Thoracic aorta (tissue), 2 donors: Measurements from ENCODE around the gene NDUFA3. TPM values are rescaled to one million over a fixed set of nuclear protein-coding genes. Genes with fewer than 3 reads are reported as not detected.
A peak's percentile ranks its signal among the peaks of the same experiment; 100 is the strongest.

Source experiments
- ATAC-seq: fragments of 150-250 bp; one replicate; pipeline ENCODE4 v1.8.0; 2017; ENCODE audit warnings: low read depth; ENCODE audit not compliant: insufficient number of reproducible peaks, low FRiP score
- DNase-seq: peaks from one replicate; pipeline ENCODE4 v3.0.0-alpha.2; 2020; ENCODE audit warnings: low spot score
- H3K27ac ChIP-seq, 2 donors: fragments of 200-600 bp; sonication (generic); 1 replicate in 1 of 2; 2 replicates in 1 of 2; pipeline ENCODE4 v1.5.1; 2016; ENCODE audit warnings: mild to moderate bottlenecking in 2 of 2, moderate library complexity in 2 of 2
- H3K27me3 ChIP-seq: fragments of 200-600 bp; sonication (generic); replicated peaks from 2 replicates; pipeline ENCODE4 v1.6.0; 2016; ENCODE audit warnings: mild to moderate bottlenecking; ENCODE audit not compliant: insufficient read depth
- H3K36me3 ChIP-seq: fragments of 200-600 bp; sonication (generic); one replicate; pipeline ENCODE4 v1.5.1; 2016
- H3K4me1 ChIP-seq, 2 donors: fragments of 200-600 bp; sonication (generic); 1 replicate in 1 of 2; 2 replicates in 1 of 2; pipeline versions ENCODE4 v1.5.1 to v1.6.0; 2016; ENCODE audit warnings: low read depth in 2 of 2, mild to moderate bottlenecking in 1 of 2; ENCODE audit not compliant: control insufficient read depth in 1 of 2
- H3K4me3 ChIP-seq: fragments of 200-600 bp; sonication (generic); 2 replicates; pipeline ENCODE4 v1.5.1; 2016; ENCODE audit warnings: mild to moderate bottlenecking
- H3K9me3 ChIP-seq: fragments of 200-600 bp; sonication (generic); 2 replicates; pipeline ENCODE4 v1.5.1; 2016
- total RNA-seq, 2 donors: library from RNA; depleted of rRNA; stranded (reverse); fragments of >200 nt; gene quantifications; one replicate each; pipeline versions ENCODE4 v1.1.0 to v1.2.3, GENCODE V29; 2016
- TF ChIP-seq, protein P1 (sequence below): fragments of 200-600 bp; sonication (generic); IDR thresholded peaks from one replicate; pipeline ENCODE4 v1.5.1; 2019; ENCODE audit warnings: antibody characterized with exemption

NDUFA3 gene
- total RNA-seq, 2 donors from 2014 or later: 13.0 to 16.6 TPM

DNA sequence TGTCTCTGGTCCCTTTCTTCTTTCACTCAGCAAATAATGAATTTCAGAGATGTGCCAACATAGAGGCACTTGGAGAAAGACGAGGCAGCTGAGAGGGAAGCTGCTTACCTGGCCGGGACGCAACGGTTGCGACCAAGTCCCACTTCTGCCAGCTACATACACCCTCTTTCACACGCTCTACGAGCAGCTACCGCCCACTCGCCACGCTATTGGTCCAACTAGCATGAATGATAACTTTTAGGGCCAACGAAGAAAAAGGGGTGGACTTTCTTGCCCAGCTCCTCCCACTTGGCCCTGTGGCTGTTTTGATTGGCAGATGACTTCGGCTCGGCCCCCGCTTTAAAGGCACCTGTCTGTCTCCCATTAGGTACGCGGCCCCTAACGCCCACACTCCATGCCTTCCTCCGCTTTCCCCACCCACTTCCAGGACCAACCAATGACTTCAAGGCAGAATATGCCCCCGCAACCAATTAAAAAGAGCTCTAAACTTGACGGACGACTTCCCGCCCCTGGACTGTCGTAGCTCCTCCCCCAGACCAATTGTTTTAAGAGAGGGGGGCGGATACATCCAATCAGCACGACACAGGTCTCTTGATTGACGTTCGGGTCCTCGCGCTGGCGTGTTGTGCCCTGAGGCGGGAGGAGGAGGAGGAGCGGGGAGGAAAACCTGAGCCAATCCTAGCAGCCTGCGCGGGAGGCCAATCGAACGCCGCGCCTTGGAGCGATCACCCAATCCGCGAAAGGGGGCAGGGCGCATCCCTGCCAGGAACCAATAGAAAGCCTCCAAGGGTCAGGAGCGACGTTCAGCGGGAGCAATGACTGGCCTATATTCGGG, 34.4 kb downstream of the NDUFA3 start:
- Histone ChIP-seq H3K27ac (peak overlapping the region; percentile 92 to 96), H3K27me3 (no peaks in the 10 kb centered on the region), H3K4me1 (peaks cover 24 to 38% of the 10 kb centered on the region in 2 donors), H3K36me3 (no peaks in the 10 kb centered on the region), H3K9me3 (no peaks in the 10 kb centered on the region), H3K4me3 (peak overlapping the region; percentile 99)
- TF ChIP-seq, protein P1, sequence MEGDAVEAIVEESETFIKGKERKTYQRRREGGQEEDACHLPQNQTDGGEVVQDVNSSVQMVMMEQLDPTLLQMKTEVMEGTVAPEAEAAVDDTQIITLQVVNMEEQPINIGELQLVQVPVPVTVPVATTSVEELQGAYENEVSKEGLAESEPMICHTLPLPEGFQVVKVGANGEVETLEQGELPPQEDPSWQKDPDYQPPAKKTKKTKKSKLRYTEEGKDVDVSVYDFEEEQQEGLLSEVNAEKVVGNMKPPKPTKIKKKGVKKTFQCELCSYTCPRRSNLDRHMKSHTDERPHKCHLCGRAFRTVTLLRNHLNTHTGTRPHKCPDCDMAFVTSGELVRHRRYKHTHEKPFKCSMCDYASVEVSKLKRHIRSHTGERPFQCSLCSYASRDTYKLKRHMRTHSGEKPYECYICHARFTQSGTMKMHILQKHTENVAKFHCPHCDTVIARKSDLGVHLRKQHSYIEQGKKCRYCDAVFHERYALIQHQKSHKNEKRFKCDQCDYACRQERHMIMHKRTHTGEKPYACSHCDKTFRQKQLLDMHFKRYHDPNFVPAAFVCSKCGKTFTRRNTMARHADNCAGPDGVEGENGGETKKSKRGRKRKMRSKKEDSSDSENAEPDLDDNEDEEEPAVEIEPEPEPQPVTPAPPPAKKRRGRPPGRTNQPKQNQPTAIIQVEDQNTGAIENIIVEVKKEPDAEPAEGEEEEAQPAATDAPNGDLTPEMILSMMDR: no peak
- ATAC-seq: peak; percentile 99
- peak; percentile 99 for DNase-seq

DNA sequence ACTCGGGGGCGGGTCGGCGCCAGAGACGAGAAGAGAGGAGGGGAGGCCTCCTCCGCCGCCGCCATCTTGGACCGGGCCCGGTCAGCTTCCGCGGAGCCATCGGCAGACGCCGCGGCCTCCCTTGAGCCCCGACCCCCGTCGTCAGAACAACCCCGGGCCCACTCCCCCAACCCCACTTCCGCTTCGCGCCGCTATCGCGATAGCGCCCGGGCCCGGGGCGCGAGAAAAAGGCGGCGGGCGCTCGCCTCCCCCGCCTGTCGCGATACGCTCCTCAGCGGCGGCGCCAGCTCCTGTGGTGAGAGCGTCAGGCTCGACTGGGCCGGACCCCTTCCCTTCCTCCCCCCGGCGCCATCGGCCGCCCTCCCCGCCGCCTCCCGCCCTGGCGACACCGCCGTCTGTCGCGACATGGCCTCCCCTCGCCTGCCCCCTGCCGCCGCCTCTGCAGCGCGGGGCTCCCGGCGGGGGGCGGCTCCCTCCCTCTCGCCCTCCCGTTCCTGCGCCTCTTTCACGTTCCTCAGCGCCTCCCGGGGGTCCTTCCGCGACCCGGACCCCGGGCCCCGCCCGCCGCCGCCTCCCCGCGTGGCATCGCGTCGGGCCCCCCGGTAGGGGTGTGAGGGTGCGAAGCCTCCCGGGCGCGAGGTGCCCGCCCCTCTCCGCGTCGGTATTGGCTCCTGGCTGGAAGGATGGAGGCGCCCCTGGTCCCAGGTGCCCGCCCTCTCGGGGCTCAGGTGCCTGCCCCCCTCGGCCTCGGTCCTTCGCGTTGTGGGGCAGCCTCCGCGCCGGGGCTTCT, 35.2 kb downstream of the NDUFA3 start, which contains the start of gene CNOT3:
Gene CNOT3, plus strand, starts transcription at position 64 of the 790 bp plus-strand sequence. CDS start 5,217 bp downstream, outside the sequence.
- peak within 1 kb of the TSS; percentile 99 for H3K4me3 ChIP-seq
- H3K27ac ChIP-seq: peak within 1 kb of the TSS; percentile 92 to 96
- peaks cover 24 to 38% of the 10 kb centered on the region in 2 donors for H3K4me1 ChIP-seq
- TF ChIP-seq, protein P1: no peak
- peaks cover 7% of the 10 kb centered on the region for H3K36me3 ChIP-seq
- no peaks in the 10 kb centered on the region for H3K27me3 ChIP-seq
- no peaks in the 10 kb centered on the region for H3K9me3 ChIP-seq
- no peak for DNase-seq
- ATAC-seq: no peak

DNA sequence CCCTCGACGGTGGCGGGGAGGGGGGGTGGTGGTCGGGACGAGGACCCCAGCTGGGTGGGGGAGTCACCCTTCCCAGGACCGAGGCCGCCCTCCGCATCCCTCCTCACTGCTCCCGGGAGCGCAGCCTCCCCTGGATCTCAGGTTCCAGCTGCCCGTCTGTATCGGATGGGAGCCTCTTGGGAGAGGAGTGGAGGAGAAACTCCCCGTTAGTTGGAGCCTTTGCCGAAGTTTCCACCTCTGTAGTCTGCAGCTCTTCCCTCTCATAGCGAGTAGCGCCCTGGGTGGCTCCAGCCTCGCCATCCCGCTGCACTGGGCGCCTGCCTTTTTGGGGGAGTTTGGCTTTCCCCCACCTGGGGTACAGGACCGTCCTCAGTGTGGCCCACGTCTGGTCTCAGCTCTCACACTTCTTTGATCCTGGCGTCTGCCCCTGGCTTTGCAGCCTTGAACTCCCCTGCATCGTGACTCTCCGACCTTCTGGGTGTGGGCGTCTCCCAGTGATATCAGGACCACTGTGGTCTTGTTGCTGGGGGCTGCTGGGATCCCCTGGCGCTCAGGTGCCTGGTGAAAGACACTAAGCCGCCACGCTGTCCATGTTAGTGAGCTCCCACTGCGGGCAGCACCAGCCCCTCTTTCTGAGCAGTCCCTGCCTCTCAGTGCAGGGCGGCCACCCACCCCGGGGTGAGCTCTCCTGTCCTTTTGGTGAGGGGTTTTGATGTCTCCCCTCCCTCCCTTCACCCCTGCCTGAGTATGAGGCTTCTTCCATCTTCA, 36.0 kb downstream of the NDUFA3 start:
- peak overlapping the region in 1 of 2 donors; percentile 92 for H3K27ac ChIP-seq

DNA sequence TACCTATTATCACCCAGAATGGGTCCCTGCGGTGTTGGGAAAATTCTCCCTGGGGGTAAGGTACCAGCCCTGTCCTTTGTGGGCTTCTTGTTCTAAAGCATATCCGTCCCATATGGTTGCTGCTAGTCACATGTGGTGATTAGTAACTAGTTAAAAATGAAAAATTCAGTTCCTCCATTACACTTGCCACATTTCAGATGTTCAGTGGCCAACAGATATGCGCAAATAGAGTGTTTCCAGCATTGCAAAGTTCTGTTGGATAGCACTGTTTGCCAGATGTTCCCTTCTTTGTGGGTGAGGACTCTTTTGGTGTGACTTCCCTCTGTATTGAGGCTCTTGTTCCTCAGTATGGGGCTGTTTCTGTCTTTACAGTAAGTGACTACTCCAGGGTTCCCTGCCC, 38.7 kb downstream of the NDUFA3 start:
- peaks cover 41% of the 10 kb centered on the region for H3K36me3 ChIP-seq
- H3K27ac ChIP-seq: no peak overlapping the region
- H3K4me3 ChIP-seq: no peak overlapping the region
- H3K27me3 ChIP-seq: no peaks in the 10 kb centered on the region
- TF ChIP-seq, protein P1: no peak
- peaks cover 20 to 30% of the 10 kb centered on the region in 2 donors for H3K4me1 ChIP-seq
- no peak for ATAC-seq
- no peak for DNase-seq
- no peaks in the 10 kb centered on the region for H3K9me3 ChIP-seq

More for the DNA sequence above, 36.0 kb downstream of the NDUFA3 start:
- H3K9me3 ChIP-seq: no peaks in the 10 kb centered on the region
- no peaks in the 10 kb centered on the region for H3K27me3 ChIP-seq
- DNase-seq: no peak
- H3K4me1 ChIP-seq: peaks cover 24 to 38% of the 10 kb centered on the region in 2 donors
- H3K4me3 ChIP-seq: peak overlapping the region; percentile 99
- TF ChIP-seq, protein P1: no peak
- no peak for ATAC-seq
- peaks cover 15% of the 10 kb centered on the region for H3K36me3 ChIP-seq
